ENCODE measurements around the gene DDTL. TPM values are rescaled to one million over a fixed set of nuclear protein-coding genes. Genes with fewer than 3 reads are reported as not detected.

DDTL gene
- total RNA-seq, 1 donor from 2014 or later: not detected

- no peak overlapping the region for H3K4me3 Mint-ChIP-seq
- no peaks in the 10 kb centered on the region for H3K9me3 Mint-ChIP-seq
- H3K27me3 Mint-ChIP-seq: no peaks in the 10 kb centered on the region
- TF ChIP-seq CTCF (conservative IDR thresholded peaks at IDR 0.05): no peak
- H3K27ac Mint-ChIP-seq: no peak overlapping the region
- H3K36me3 Mint-ChIP-seq: peaks cover 22% of the 10 kb centered on the region
- no peaks in the 10 kb centered on the region for H3K4me1 Mint-ChIP-seq (ENCODE audit: unreplicated experiment)
- no peak for DNase-seq (ENCODE audit: extremely low spot score, unreplicated experiment)
These were observed 54.6 kb downstream of the DDTL start for GRCh38 chr22:24021304-24021703.

Other genes with a start within 250 kb of the DDTL start
- 10.7 and 12.3 TPM in 2 replicates for gene ZNF70, start 215.8 kb upstream of the DDTL start, total RNA-seq (ENCODE audit: low replicate concordance)
- gene VPREB3, start 212.5 kb upstream of the DDTL start, total RNA-seq (ENCODE audit: low replicate concordance): 0.92 TPM in 1 of 2 replicates, not detected in the other
- 1.7 TPM in 1 of 2 replicates, not detected in the other for gene C22orf15, start 203.9 kb upstream of the DDTL start, total RNA-seq (ENCODE audit: low replicate concordance)
- gene CHCHD10, start 198.9 kb upstream of the DDTL start, total RNA-seq (ENCODE audit: low replicate concordance): 87.2 and 156 TPM in 2 replicates
- 17.8 and 31.6 TPM in 2 replicates for gene MMP11, start 194.0 kb upstream of the DDTL start, total RNA-seq (ENCODE audit: low replicate concordance)
- gene SMARCB1, start 179.9 kb upstream of the DDTL start, total RNA-seq (ENCODE audit: low replicate concordance): 99.5 and 159 TPM in 2 replicates
- 2.6 and 9.5 TPM in 2 replicates for gene DERL3, start 127.9 kb upstream of the DDTL start, total RNA-seq (ENCODE audit: low replicate concordance)
- 19.6 and 32.1 TPM in 2 replicates for gene SLC2A11, start 109.0 kb upstream of the DDTL start, total RNA-seq (ENCODE audit: low replicate concordance)
- gene MIF, start 72.5 kb upstream of the DDTL start, total RNA-seq (ENCODE audit: low replicate concordance): 436 and 570 TPM in 2 replicates
- gene GSTT2B, start 5.7 kb upstream of the DDTL start, total RNA-seq (ENCODE audit: low replicate concordance): 0.50 TPM in 1 of 2 replicates, not detected in the other
- 104 and 131 TPM in 2 replicates for gene DDT, start 7.6 kb downstream of the DDTL start, total RNA-seq (ENCODE audit: low replicate concordance)
- gene GSTT2, start 13.2 kb downstream of the DDTL start, total RNA-seq (ENCODE audit: low replicate concordance): 1.3 TPM in 1 of 2 replicates, not detected in the other
- not detected in 2 replicates for gene GSTT4, start 38.6 kb downstream of the DDTL start, total RNA-seq (ENCODE audit: low replicate concordance)
- gene CABIN1, start 44.4 kb downstream of the DDTL start, total RNA-seq (ENCODE audit: low replicate concordance): 57.1 and 73.9 TPM in 2 replicates
- 3.7 and 5.6 TPM in 2 replicates for gene SUSD2, start 214.6 kb downstream of the DDTL start, total RNA-seq (ENCODE audit: low replicate concordance)

Measured in type B pancreatic cell (in vitro differentiated cells).